GM18861 (cell line): ENCODE results near the gene PCBD2.
"Not testable (repeated sequence)": the region's sequence is repeated elsewhere in the genome, so short reads cannot be mapped to it uniquely, and the experiment has no call there.

Experiments
- ATAC-seq: cut with Tn5 transposase; IDR thresholded peaks from one replicate; pipeline ENCODE4 v1.9.1; 2021; ENCODE audit not compliant: unreplicated experiment

Gene PCBD2

GRCh38 chr5:134905246-134905996 is 490 bp downstream of the PCBD2 start:
- ATAC-seq: peak; percentile 11

- ATAC-seq: no peak
These were observed 1.9 kb downstream of the PCBD2 start for GRCh38 chr5:134906811-134907210.

GRCh38 chr5:134910752-134911151 is 5.8 kb downstream of the PCBD2 start:
- not testable (repeated sequence) for ATAC-seq

GRCh38 chr5:134911285-134912206 is 6.6 kb downstream of the PCBD2 start:
- ATAC-seq: no peak

GRCh38 chr5:134913254-134913653 is 8.3 kb downstream of the PCBD2 start:
- no peak for ATAC-seq

- ATAC-seq: no peak
These were observed 8.9 kb downstream of the PCBD2 start for GRCh38 chr5:134913795-134914194.

- no peak for ATAC-seq
These were observed 12.3 kb downstream of the PCBD2 start for GRCh38 chr5:134917070-134917815.

- ATAC-seq: no peak
These were observed 13.9 kb downstream of the PCBD2 start for GRCh38 chr5:134918861-134919260.

- no peak for ATAC-seq
These were observed 16.1 kb downstream of the PCBD2 start for GRCh38 chr5:134920848-134921575.

- no peak for ATAC-seq
These were observed 27.6 kb downstream of the PCBD2 start for GRCh38 chr5:134932508-134932907.

GRCh38 chr5:134934202-134934601 is 29.3 kb downstream of the PCBD2 start:
- no peak for ATAC-seq

GRCh38 chr5:134935711-134936602 is 31.0 kb downstream of the PCBD2 start:
- ATAC-seq: no peak

- ATAC-seq: no peak
These were observed 32.6 kb downstream of the PCBD2 start for GRCh38 chr5:134937526-134937925.

GRCh38 chr5:134938030-134938429 is 33.1 kb downstream of the PCBD2 start:
- ATAC-seq: no peak

- ATAC-seq: no peak
These were observed 34.6 kb downstream of the PCBD2 start for GRCh38 chr5:134939500-134939899.

GRCh38 chr5:134943547-134943946 is 38.6 kb downstream of the PCBD2 start:
- no peak for ATAC-seq

GRCh38 chr5:134944630-134945029 is 39.7 kb downstream of the PCBD2 start:
- no peak for ATAC-seq

- no peak for ATAC-seq
These were observed 40.1 kb downstream of the PCBD2 start for GRCh38 chr5:134945041-134945440.

GRCh38 chr5:134948911-134949310 is 44.0 kb downstream of the PCBD2 start:
- ATAC-seq: no peak

- no peak for ATAC-seq
These were observed 44.4 kb downstream of the PCBD2 start for GRCh38 chr5:134949316-134949715.
